ENCODE measurements around the gene CPB2.

DNA sequence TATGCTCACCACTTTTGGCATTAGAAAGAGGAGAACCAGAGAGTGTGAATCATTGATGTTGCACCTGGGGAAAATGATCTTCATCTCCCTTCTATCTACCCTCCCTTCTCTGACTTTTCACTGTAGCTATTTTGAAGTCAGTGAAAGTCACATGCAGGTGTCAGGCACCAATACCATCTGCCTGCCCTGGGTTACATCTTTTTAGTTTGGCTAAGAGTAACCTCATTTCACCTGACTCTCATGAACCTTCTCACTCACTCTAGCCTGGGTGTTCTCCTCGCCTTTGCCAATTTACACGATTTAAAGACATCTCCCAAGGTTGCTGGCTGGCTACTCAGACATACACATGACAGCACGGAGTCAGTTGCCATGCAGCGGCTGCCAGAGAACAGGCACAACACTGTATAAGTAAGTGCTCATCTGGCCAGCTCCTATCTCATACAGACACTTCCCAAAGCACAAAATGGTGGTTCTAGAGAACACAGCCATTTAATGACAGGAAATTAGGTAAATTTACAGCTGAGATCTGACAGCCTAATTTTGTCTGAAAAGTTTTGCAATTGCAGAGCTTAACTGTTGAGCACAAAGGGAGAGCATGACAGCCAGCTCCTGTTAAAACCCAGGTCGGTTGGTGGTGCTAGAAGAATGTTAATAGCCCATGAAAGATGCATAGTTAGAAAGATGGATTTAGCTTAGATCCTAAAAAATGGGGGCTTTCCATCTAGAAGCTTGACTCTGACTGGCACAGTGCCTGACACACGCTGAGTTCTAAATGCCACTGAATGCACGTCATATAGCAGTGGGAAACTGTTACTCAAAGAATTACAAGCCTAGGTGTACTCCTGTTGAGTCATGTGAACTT lies 44.7 kb upstream of the CPB2 start:
- no peak for TF ChIP-seq CTCF (IDR thresholded peaks at IDR 0.05; ENCODE audit: low read length)
- no peak for TF ChIP-seq EZH2 (IDR thresholded peaks at IDR 0.05; ENCODE audit: borderline replicate concordance, low read length)

All from OCI-LY1 (cell line).